ENCODE data around the gene BRIP1. TPM values are rescaled to one million over a fixed set of nuclear protein-coding genes. Genes with fewer than 3 reads are reported as not detected.

The BRIP1 gene
- total and polyA plus RNA-seq, 4 donors, result 3.4 to 7.9 (median 6.2) TPM

GRCh38 chr17:61660746-61661485 is 202.4 kb downstream of the BRIP1 start:
- H3K36me3 ChIP-seq (ENCODE audit: control insufficient read depth, insufficient read depth, low read length), result no peaks in the 10 kb centered on the region
- H3K4me3 ChIP-seq (ENCODE audit: low read depth, low read length), result no peak overlapping the region
- no peak for DNase-seq (ENCODE audit: low read depth in 4 of 6, low spot score in 6 of 6)
- no peaks in the 10 kb centered on the region for H3K4me1 ChIP-seq (ENCODE audit: control insufficient read depth, insufficient read depth, low read length)
- no CpG with 5 or more reads among the region's 4 CpGs for WGBS (ENCODE audit: insufficient coverage)
- no peaks in the 10 kb centered on the region for H3K9me3 ChIP-seq (ENCODE audit: control insufficient read depth, insufficient read depth, low read length)
- H3K27ac ChIP-seq (ENCODE audit: low read depth, low read length), result no peak overlapping the region
- no peaks in the 10 kb centered on the region for H3K27me3 ChIP-seq (ENCODE audit: control insufficient read depth, insufficient read depth, low read length)

- no CpG with 5 or more reads among the region's 2 CpGs for WGBS (ENCODE audit: insufficient coverage)
- Histone ChIP-seq H3K9me3 (ENCODE audit: control insufficient read depth, insufficient read depth, low read length) (no peaks in the 10 kb centered on the region), H3K4me1 (ENCODE audit: control insufficient read depth, insufficient read depth, low read length) (no peaks in the 10 kb centered on the region), H3K4me3 (ENCODE audit: low read depth, low read length) (no peak overlapping the region), H3K36me3 (ENCODE audit: control insufficient read depth, insufficient read depth, low read length) (no peaks in the 10 kb centered on the region), H3K27ac (ENCODE audit: low read depth, low read length) (no peak overlapping the region), H3K27me3 (ENCODE audit: control insufficient read depth, insufficient read depth, low read length) (no peaks in the 10 kb centered on the region)
- no peak for DNase-seq (ENCODE audit: low read depth in 4 of 6, low spot score in 6 of 6)
These were observed 203.9 kb downstream of the BRIP1 start for GRCh38 chr17:61659437-61659836.

GRCh38 chr17:61658183-61658582 is 205.1 kb downstream of the BRIP1 start:
- no CpG with 5 or more reads among the region's 2 CpGs for WGBS (ENCODE audit: insufficient coverage)

GRCh38 chr17:61657338-61657737 is 206.0 kb downstream of the BRIP1 start:
- Histone ChIP-seq H3K4me1 (ENCODE audit: control insufficient read depth, insufficient read depth, low read length) (no peaks in the 10 kb centered on the region), H3K27me3 (ENCODE audit: control insufficient read depth, insufficient read depth, low read length) (no peaks in the 10 kb centered on the region)

More at GRCh38 chr17:61658183-61658582, 205.1 kb downstream of the BRIP1 start:
- no peak for DNase-seq (ENCODE audit: low read depth in 4 of 6, low spot score in 6 of 6)
- H3K27ac ChIP-seq (ENCODE audit: low read depth, low read length), result no peak overlapping the region
- no peaks in the 10 kb centered on the region for H3K4me1 ChIP-seq (ENCODE audit: control insufficient read depth, insufficient read depth, low read length)
- no peak overlapping the region for H3K4me3 ChIP-seq (ENCODE audit: low read depth, low read length)
- no peaks in the 10 kb centered on the region for H3K9me3 ChIP-seq (ENCODE audit: control insufficient read depth, insufficient read depth, low read length)
- H3K27me3 ChIP-seq (ENCODE audit: control insufficient read depth, insufficient read depth, low read length), result no peaks in the 10 kb centered on the region
- H3K36me3 ChIP-seq (ENCODE audit: control insufficient read depth, insufficient read depth, low read length), result no peaks in the 10 kb centered on the region

GRCh38 chr17:61656721-61657217 is 206.6 kb downstream of the BRIP1 start:
- Histone ChIP-seq H3K4me3 (ENCODE audit: low read depth, low read length) (no peak overlapping the region), H3K27ac (ENCODE audit: low read depth, low read length) (no peak overlapping the region), H3K36me3 (ENCODE audit: control insufficient read depth, insufficient read depth, low read length) (no peaks in the 10 kb centered on the region), H3K4me1 (ENCODE audit: control insufficient read depth, insufficient read depth, low read length) (no peaks in the 10 kb centered on the region), H3K9me3 (ENCODE audit: control insufficient read depth, insufficient read depth, low read length) (no peaks in the 10 kb centered on the region), H3K27me3 (ENCODE audit: control insufficient read depth, insufficient read depth, low read length) (no peaks in the 10 kb centered on the region)
- DNase-seq (ENCODE audit: low read depth in 4 of 6, low spot score in 6 of 6), result no peak
- WGBS (ENCODE audit: insufficient coverage), result no CpG with 5 or more reads among the region's 1 CpG

More at GRCh38 chr17:61657338-61657737, 206.0 kb downstream of the BRIP1 start:
- DNase-seq (ENCODE audit: low read depth in 4 of 6, low spot score in 6 of 6), result no peak
- no peaks in the 10 kb centered on the region for H3K9me3 ChIP-seq (ENCODE audit: control insufficient read depth, insufficient read depth, low read length)
- H3K36me3 ChIP-seq (ENCODE audit: control insufficient read depth, insufficient read depth, low read length), result no peaks in the 10 kb centered on the region
- H3K4me3 ChIP-seq (ENCODE audit: low read depth, low read length), result no peak overlapping the region
- no peak overlapping the region for H3K27ac ChIP-seq (ENCODE audit: low read depth, low read length)

GRCh38 chr17:61650749-61651148 is 212.6 kb downstream of the BRIP1 start:
- DNase-seq (ENCODE audit: low read depth in 4 of 6, low spot score in 6 of 6), result no peak
- WGBS (ENCODE audit: insufficient coverage), result 100% methylated on average over 1 of the region's 2 CpGs
- no peaks in the 10 kb centered on the region for H3K4me1 ChIP-seq (ENCODE audit: control insufficient read depth, insufficient read depth, low read length)
- no peak overlapping the region for H3K4me3 ChIP-seq (ENCODE audit: low read depth, low read length)
- H3K27ac ChIP-seq (ENCODE audit: low read depth, low read length), result no peak overlapping the region
- H3K9me3 ChIP-seq (ENCODE audit: control insufficient read depth, insufficient read depth, low read length), result peaks cover 5% of the 10 kb centered on the region
- H3K36me3 ChIP-seq (ENCODE audit: control insufficient read depth, insufficient read depth, low read length), result no peaks in the 10 kb centered on the region
- no peaks in the 10 kb centered on the region for H3K27me3 ChIP-seq (ENCODE audit: control insufficient read depth, insufficient read depth, low read length)

GRCh38 chr17:61648587-61648986 is 214.7 kb downstream of the BRIP1 start:
- WGBS (ENCODE audit: insufficient coverage), result no CpG with 5 or more reads among the region's 1 CpG

GRCh38 chr17:61647047-61647446 is 216.3 kb downstream of the BRIP1 start:
- H3K27ac ChIP-seq (ENCODE audit: low read depth, low read length), result no peak overlapping the region
- H3K9me3 ChIP-seq (ENCODE audit: control insufficient read depth, insufficient read depth, low read length), result peaks cover 5% of the 10 kb centered on the region
- WGBS (ENCODE audit: insufficient coverage), result no CpG with 5 or more reads among the region's 2 CpGs
- H3K4me3 ChIP-seq (ENCODE audit: low read depth, low read length), result no peak overlapping the region
- H3K4me1 ChIP-seq (ENCODE audit: control insufficient read depth, insufficient read depth, low read length), result no peaks in the 10 kb centered on the region
- H3K27me3 ChIP-seq (ENCODE audit: control insufficient read depth, insufficient read depth, low read length), result no peaks in the 10 kb centered on the region
- DNase-seq (ENCODE audit: low read depth in 4 of 6, low spot score in 6 of 6), result no peak
- no peaks in the 10 kb centered on the region for H3K36me3 ChIP-seq (ENCODE audit: control insufficient read depth, insufficient read depth, low read length)

More at GRCh38 chr17:61648587-61648986, 214.7 kb downstream of the BRIP1 start:
- Histone ChIP-seq H3K4me1 (ENCODE audit: control insufficient read depth, insufficient read depth, low read length) (no peaks in the 10 kb centered on the region), H3K27me3 (ENCODE audit: control insufficient read depth, insufficient read depth, low read length) (no peaks in the 10 kb centered on the region), H3K4me3 (ENCODE audit: low read depth, low read length) (no peak overlapping the region), H3K27ac (ENCODE audit: low read depth, low read length) (no peak overlapping the region), H3K36me3 (ENCODE audit: control insufficient read depth, insufficient read depth, low read length) (no peaks in the 10 kb centered on the region), H3K9me3 (ENCODE audit: control insufficient read depth, insufficient read depth, low read length) (peaks cover 5% of the 10 kb centered on the region)
- peak in 1 of 6 donors; percentile 43 for DNase-seq (ENCODE audit: low read depth in 4 of 6, low spot score in 6 of 6)

- DNase-seq (ENCODE audit: low read depth in 4 of 6, low spot score in 6 of 6), result peak in 1 of 6 donors; percentile 1
- Histone ChIP-seq H3K4me3 (ENCODE audit: low read depth, low read length) (no peak overlapping the region), H3K36me3 (ENCODE audit: control insufficient read depth, insufficient read depth, low read length) (no peaks in the 10 kb centered on the region), H3K9me3 (ENCODE audit: control insufficient read depth, insufficient read depth, low read length) (peaks cover 5% of the 10 kb centered on the region), H3K4me1 (ENCODE audit: control insufficient read depth, insufficient read depth, low read length) (no peaks in the 10 kb centered on the region), H3K27me3 (ENCODE audit: control insufficient read depth, insufficient read depth, low read length) (no peaks in the 10 kb centered on the region), H3K27ac (ENCODE audit: low read depth, low read length) (no peak overlapping the region)
These were observed 216.8 kb downstream of the BRIP1 start for GRCh38 chr17:61646482-61646881.

- H3K27me3 ChIP-seq (ENCODE audit: control insufficient read depth, insufficient read depth, low read length), result no peaks in the 10 kb centered on the region
- no peak overlapping the region for H3K27ac ChIP-seq (ENCODE audit: low read depth, low read length)
These were observed 217.4 kb downstream of the BRIP1 start for GRCh38 chr17:61645920-61646319.

More at GRCh38 chr17:61645920-61646319, 217.4 kb downstream of the BRIP1 start:
- H3K36me3 ChIP-seq (ENCODE audit: control insufficient read depth, insufficient read depth, low read length), result no peaks in the 10 kb centered on the region
- no CpG with 5 or more reads among the region's 3 CpGs for WGBS (ENCODE audit: insufficient coverage)
- no peaks in the 10 kb centered on the region for H3K4me1 ChIP-seq (ENCODE audit: control insufficient read depth, insufficient read depth, low read length)
- H3K9me3 ChIP-seq (ENCODE audit: control insufficient read depth, insufficient read depth, low read length), result peaks cover 2% of the 10 kb centered on the region
- DNase-seq (ENCODE audit: low read depth in 4 of 6, low spot score in 6 of 6), result no peak
- H3K4me3 ChIP-seq (ENCODE audit: low read depth, low read length), result no peak overlapping the region

All from spinal cord (tissue), 10 donors.